Measurements from ENCODE around the gene BCL2. TPM values are rescaled to one million over a fixed set of nuclear protein-coding genes. Genes with fewer than 3 reads are reported as not detected.
A peak's percentile ranks its signal among the peaks of the same experiment; 100 is the strongest.

Gene BCL2
- total RNA-seq, 1 experiment from 2014 or later = 1.5 TPM

DNA sequence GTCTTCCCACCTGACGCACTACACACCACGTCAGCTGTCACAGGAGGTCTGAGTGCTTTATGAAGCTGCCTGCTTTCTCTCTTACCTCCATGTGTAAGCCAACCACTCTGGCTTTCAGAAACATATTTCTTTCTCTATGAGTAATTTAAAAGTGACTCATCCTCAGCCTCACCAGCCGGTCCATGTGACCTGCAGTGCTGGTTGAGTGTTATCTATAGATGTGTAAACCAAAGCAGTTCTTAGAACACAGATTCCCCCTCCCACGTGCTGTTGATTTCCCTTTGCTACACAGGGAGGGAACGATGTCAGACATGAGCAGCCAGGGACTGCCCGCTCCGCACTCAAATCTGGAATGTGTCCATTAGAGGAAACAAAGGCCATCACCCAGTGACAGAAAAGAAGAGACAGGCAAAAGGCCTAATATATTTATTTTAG, 157.8 kb downstream of the BCL2 start:
- ATAC-seq = peak; percentile 99
- intact Hi-C loops (cut with micrococcal nuclease) = no loop called here
- POLR2A ChIA-PET (ENCODE audit: unreplicated experiment) = no interaction called here
- CTCF ChIA-PET = interaction anchor here (0.6 kb wide), 1 partner anchor 97 kb away, joined by 4 read pairs; no protein-coding TSS in a partner anchor
- Histone ChIP-seq H3K27me3 (ENCODE audit: low read length) (0 out of 2 replicates have a peak, but pooled peaks cover under 1% of the 10 kb centered on the region), H3K4me2 (ENCODE audit: low read length) (peak overlapping the region; percentile 30; the same call in 1 of the 2 replicates), H3F3A (ENCODE audit: low read length, unreplicated experiment) (no peaks in the 10 kb centered on the region), H3K9ac (ENCODE audit: low read length) (no peak overlapping the region), H3K27ac (ENCODE audit: low read length) (0 out of 2 replicates have a peak overlapping the region, but pooled peaks have one; percentile 17), H3K4me3 (ENCODE audit: low read length) (no peak overlapping the region), H3K9me2 (replicated peaks; ENCODE audit: low read length) (no peaks in the 10 kb centered on the region), H2AFZ (ENCODE audit: low read length) (peak overlapping the region; percentile 44; the same call in 1 of the 2 replicates), H4K20me1 (ENCODE audit: low read length) (no peaks in the 10 kb centered on the region), H3K9me3 (ENCODE audit: low read length) (no peaks in the 10 kb centered on the region), H3K36me3 (ENCODE audit: low read depth, low read length) (no peaks in the 10 kb centered on the region), H3K4me1 (ENCODE audit: insufficient read depth, low read length) (peaks cover 13% of the 10 kb centered on the region), H3K79me2 (ENCODE audit: low read length) (no peaks in the 10 kb centered on the region)
- BruUV-seq (replicated peaks) = no TSS peak
- DNase-seq = peak; percentile 80
- TF ChIP-seq EZH2phosphoT487 (IDR thresholded peaks at IDR 0.05; ENCODE audit: borderline replicate concordance, low read length) (no peak), EZH2 (IDR thresholded peaks at IDR 0.05; ENCODE audit: low read length, unreplicated experiment) (no peak)
- TF ChIP-seq, protein P1, sequence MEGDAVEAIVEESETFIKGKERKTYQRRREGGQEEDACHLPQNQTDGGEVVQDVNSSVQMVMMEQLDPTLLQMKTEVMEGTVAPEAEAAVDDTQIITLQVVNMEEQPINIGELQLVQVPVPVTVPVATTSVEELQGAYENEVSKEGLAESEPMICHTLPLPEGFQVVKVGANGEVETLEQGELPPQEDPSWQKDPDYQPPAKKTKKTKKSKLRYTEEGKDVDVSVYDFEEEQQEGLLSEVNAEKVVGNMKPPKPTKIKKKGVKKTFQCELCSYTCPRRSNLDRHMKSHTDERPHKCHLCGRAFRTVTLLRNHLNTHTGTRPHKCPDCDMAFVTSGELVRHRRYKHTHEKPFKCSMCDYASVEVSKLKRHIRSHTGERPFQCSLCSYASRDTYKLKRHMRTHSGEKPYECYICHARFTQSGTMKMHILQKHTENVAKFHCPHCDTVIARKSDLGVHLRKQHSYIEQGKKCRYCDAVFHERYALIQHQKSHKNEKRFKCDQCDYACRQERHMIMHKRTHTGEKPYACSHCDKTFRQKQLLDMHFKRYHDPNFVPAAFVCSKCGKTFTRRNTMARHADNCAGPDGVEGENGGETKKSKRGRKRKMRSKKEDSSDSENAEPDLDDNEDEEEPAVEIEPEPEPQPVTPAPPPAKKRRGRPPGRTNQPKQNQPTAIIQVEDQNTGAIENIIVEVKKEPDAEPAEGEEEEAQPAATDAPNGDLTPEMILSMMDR (conservative IDR thresholded peaks at IDR 0.05; ENCODE audit: low read depth, low read length) = no peak

DNA sequence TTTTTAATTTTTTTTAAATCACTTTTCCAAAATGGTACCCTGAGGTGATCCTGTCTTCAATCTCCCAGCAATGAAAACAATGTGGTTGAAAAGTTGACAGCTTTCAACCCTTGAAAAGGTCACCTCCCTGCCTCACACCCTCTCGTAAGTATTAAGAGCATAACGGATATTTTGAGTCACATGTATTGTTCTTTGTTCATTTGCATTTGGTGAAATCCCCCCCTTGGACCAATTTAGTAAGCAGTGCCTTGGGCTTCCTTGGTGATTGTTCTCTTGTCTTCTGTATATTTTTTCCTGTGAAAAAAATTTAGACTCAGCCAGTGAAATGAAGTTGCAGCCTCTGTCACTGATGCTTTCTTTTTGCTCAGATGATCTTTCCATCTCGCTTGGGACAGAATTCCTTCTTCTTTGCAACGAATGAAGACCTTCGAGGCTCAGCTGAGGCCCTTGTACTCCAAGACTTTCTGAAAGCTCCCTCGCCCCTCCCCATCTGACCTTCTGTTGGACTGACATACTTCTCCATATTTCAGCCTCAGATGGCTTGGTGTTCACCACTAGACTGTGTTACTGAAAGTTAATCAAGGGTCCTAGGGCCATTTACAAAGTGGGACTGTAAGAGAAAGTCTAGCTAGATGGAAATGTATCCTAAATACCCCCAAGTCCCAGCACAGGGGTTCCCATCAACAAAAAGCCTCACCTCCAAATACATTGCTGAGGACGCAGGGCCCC, 158.4 kb downstream of the BCL2 start:
- intact Hi-C loops (cut with micrococcal nuclease) = no loop called here
- BruUV-seq (replicated peaks) = no TSS peak

More for the DNA sequence above, 158.4 kb downstream of the BCL2 start:
- TF ChIP-seq EZH2 (IDR thresholded peaks at IDR 0.05; ENCODE audit: low read length, unreplicated experiment) (no peak), EZH2phosphoT487 (IDR thresholded peaks at IDR 0.05; ENCODE audit: borderline replicate concordance, low read length) (no peak)
- TF ChIP-seq, protein P1 (conservative IDR thresholded peaks at IDR 0.05; ENCODE audit: low read depth, low read length) = no peak
- Histone ChIP-seq H3K9me2 (replicated peaks; ENCODE audit: low read length) (no peaks in the 10 kb centered on the region), H2AFZ (ENCODE audit: low read length) (no peak overlapping the region), H3K9ac (ENCODE audit: low read length) (no peak overlapping the region), H3F3A (ENCODE audit: low read length, unreplicated experiment) (no peaks in the 10 kb centered on the region), H3K4me2 (ENCODE audit: low read length) (peak overlapping the region; percentile 30; the same call in 1 of the 2 replicates), H3K79me2 (ENCODE audit: low read length) (no peaks in the 10 kb centered on the region), H3K36me3 (ENCODE audit: low read depth, low read length) (no peaks in the 10 kb centered on the region), H3K4me3 (ENCODE audit: low read length) (no peak overlapping the region), H3K4me1 (ENCODE audit: insufficient read depth, low read length) (peaks cover 13% of the 10 kb centered on the region), H4K20me1 (ENCODE audit: low read length) (no peaks in the 10 kb centered on the region), H3K27me3 (ENCODE audit: low read length) (0 out of 2 replicates have a peak, but pooled peaks cover 4% of the 10 kb centered on the region), H3K9me3 (ENCODE audit: low read length) (no peaks in the 10 kb centered on the region), H3K27ac (ENCODE audit: low read length) (0 out of 2 replicates have a peak overlapping the region, but pooled peaks have one; percentile 17)
- DNase-seq (no peak), ATAC-seq (no peak)
- ChIA-PET POLR2A (ENCODE audit: unreplicated experiment) (no interaction called here), CTCF (interaction anchor here (0.6 kb wide), 1 partner anchor 98 kb away, joined by 4 read pairs; no protein-coding TSS in a partner anchor)
